C4-2B (cell line): ENCODE results near the gene CDR2.

ENCODE experiments used
- H3K27ac ChIP-seq: fragments of 450-650 bp; 2 replicates; pipeline ENCODE4 v1.5.1; 2017
- CTCF ChIP-seq: fragments of 450-650 bp; conservative IDR thresholded peaks from 2 replicates; pipeline ENCODE4 v1.5.1; 2017; ENCODE audit warnings: mild to moderate bottlenecking
- ZFX ChIP-seq: fragments of 450-650 bp; IDR thresholded peaks from 2 replicates; pipeline ENCODE4 v1.6.1; 2017

The CDR2 gene

DNA sequence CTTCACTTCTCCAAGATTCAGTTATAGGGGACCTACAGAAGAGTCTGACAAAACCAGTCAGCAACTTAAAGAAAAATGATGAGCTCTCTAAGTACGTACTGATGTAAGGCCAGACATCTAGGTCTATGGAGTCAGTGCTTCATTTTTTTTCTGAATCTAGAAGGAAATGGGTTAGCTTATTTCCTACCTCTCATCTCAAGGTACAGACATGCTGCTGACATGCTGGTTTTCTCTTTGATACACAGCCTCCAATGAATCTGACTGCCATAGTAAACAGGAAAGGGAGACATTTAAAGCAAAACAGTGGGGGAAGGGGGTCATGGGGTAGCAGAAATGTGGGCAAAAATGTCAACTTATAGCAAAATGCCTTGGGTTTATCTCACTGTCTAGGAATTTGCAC lies 16.4 kb downstream of the CDR2 start:
- no peak for TF ChIP-seq ZFX
- no peak for TF ChIP-seq CTCF
- no peak overlapping the region for H3K27ac ChIP-seq

GRCh38 chr16:22357635-22357971 lies 16.8 kb downstream of the CDR2 start:
- TF ChIP-seq ZFX (no peak), CTCF (no peak)
- H3K27ac ChIP-seq: no peak overlapping the region

DNA sequence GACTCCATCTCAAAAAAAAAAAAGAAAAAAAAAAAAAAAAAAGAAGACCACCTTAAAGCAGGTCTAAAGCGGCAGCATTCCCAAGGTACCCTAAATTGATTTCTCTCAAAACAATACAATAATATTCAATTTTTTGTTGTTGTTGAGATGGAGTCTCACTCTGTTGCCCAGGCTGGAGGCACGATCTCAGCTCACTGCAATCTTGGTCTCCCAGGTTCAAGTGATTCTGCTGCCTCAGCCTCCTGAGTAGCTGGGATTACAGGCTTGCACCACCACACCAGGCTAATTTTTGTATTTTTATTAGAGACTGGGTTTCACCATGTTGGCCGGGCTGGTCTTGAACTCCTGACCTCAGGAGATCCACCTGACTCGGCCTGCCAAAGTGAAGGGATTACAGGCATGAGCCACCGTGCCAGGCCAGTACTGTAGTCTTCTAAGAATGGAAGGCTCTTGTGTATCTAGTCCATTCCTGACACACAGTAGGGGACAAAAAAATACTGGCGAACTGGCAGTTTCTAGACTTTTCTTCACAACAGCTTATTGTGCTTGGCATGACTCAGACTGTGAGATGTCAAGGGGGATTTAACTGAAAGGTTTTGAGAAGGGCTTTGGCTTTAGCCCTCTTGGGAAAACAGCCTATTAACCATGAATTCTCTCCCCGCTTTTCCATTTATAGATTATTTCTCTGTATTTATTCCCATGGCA lies 17.3 kb downstream of the CDR2 start:
- TF ChIP-seq CTCF (no peak), ZFX (no peak)
- H3K27ac ChIP-seq: no peak overlapping the region

- no peak overlapping the region for H3K27ac ChIP-seq
- TF ChIP-seq CTCF: no peak
- TF ChIP-seq ZFX: no peak
Measured at GRCh38 chr16:22355487-22355908, 18.9 kb downstream of the CDR2 start.

GRCh38 chr16:22353933-22354541 lies 20.4 kb downstream of the CDR2 start:
- no peak overlapping the region for H3K27ac ChIP-seq
- no peak for TF ChIP-seq ZFX
- no peak for TF ChIP-seq CTCF

- no peak overlapping the region for H3K27ac ChIP-seq
- TF ChIP-seq ZFX (no peak), CTCF (no peak)
Measured at GRCh38 chr16:22353191-22353919, 21.1 kb downstream of the CDR2 start.

DNA sequence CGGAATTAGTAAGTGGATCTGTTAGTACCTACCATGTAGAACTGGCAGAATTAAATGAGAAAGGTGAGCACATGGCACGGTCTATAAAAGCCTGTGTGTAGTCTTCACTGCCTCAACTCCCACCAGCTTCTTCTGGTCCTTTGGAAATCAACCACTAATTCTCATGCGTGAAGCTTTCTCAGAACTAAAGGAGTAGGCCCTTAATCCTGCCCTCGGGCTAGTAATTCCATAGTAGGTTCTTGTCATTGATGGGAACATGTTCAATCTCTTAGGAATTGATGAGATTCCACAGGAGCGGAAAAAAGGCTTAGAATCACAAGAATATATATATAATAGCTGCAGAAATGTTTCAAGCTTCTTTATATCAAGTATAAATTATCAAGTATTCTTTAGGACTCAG lies 21.7 kb downstream of the CDR2 start:
- TF ChIP-seq ZFX (no peak), CTCF (no peak)
- no peak overlapping the region for H3K27ac ChIP-seq
